Measurements from ENCODE around the gene LCAT.
"Not testable (repeated sequence)": the region's sequence is repeated elsewhere in the genome, so short reads cannot be mapped to it uniquely, and the experiment has no call there.

LCAT gene

DNA sequence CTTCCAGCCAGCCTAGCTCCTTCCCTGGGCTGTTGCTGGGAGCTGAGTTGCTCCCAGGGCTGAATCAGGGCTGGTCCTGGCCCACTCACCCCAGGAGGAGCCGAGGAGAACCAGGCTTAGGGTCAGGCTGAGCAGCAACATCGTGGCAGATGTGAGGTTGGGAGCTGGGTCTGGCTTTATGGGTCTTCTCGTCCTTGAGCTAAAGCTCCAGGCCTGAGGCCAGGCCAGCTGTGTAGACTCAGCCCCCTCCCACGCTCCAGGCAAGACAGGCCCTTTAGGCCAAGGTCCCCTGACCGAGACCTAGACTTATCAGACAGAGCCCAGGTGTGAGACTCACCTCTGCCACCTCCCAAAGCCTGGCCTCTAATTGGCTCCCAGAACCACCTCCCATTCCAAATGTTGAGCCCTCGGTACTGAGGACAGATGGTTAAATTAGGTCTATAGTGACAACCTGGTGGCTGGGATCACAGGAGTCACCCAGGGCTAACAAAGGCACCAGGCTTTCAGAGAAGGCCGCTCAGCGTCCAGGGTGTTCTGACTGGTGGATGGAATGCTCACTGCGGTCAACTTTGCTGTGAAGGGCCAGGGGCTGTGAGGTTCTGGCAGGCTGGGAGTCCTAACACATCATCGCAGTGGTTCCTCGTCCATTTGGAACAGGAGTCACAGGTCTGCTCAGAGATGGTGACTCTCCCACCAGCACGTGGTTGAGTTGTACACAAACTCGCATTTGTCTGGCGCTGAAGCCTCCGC lies 12.0 kb downstream of the LCAT start, which contains the start of gene CTRL:
Gene CTRL, minus strand, starts transcription at position 151 of the 750 bp plus-strand sequence. Its CDS starts 10 bp downstream, at position 141.
- no peak for DNase-seq

DNA sequence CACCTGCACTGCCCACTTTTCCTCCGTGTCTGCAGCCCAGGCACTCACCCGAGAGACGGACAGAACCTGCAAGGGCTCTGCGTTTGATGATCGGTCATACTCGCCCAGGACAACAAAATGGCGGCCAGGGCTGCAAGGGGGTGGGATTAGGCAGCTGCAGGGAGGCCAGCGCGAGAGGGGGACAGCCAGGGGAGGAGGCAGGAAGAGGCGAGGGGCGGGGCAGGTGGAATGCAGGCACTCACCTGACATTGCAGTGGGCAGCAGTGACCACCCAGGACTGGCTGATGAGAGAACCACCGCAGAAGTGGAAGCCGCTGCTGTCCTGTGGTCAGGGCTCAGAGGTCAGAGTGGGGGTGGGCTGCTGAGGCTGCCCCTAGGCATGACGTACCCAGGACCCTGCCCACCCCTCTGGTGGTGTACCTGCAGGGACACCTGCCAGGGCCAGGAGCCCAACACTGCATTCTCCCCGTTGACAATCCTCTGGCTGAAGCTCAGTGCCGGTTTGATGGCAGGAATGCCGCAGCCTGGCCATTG lies 13.2 kb downstream of the LCAT start:
- no peak for DNase-seq

DNA sequence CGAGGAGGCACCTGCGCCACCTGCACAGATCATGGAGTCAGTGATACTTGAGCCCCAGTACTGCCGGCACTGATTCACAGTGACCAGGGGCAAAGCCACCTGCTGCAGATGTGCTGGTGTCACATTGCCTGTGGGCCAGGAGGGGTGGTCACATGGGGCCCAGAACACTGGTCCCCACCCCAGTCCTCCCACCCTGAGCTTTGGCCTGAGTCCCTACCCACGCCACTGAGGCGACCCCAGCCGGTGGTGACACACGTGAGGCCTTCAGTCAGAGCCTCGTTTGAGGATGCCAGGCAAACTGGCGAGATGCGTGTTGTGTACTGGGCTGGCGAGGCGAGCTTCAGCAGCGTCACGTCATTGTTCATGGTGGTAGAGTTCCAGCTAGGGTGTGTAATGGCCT lies 13.7 kb downstream of the LCAT start:
- no peak for DNase-seq

DNA sequence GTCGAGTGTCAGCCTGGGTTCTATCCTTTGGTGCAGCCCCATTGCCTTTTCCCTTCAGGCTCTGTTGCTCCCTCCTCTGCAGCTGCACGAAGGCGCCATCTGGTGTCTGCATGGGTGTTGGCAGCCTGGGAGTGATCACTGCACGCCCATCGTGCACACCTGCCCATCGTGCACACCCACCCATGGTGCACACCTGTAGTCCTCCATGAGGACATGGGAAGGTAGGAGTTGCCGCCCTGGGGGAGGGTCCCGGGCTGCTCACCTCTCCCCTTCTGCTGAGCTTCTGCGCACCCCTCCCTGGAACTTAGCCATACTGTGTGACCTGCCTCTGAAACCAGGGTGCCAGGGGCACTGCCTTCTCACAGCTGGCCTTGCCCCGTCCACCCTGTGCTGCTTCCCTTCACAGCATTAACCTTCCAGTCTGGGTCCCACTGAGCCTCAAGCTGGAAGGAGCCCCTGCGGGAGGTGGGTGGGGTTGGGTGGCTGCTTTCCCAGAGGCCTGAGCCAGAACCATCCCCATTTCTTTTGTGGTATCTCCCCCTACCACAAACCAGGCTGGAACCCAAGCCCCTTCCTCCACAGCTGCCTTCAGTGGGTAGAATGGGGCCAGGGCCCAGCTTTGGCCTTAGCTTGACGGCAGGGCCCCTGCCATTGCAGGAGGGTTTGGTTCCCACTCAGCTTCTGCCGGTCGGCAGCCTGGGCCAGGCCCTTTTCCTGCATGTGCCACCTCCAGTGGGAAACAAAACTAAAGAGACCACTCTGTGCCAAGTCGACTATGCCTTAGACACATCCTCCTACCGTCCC lies 15.2 kb downstream of the LCAT start:
- peak; percentile 71 for DNase-seq

DNA sequence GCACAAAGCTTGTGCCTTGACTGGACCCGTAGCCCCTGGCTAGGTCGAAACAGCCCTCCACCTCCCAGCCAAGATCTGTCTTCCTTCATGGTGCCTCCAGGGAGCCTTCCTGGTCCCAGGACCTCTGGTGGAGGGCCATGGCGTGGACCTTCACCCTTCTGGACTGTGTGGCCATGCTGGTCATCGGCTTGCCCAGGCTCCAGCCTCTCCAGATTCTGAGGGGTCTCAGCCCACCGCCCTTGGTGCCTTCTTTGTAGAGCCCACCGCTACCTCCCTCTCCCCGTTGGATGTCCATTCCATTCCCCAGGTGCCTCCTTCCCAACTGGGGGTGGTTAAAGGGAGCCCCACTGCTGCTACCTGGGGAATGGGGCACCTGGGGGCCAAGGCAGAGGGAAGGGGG lies 15.8 kb downstream of the LCAT start:
- no peak for DNase-seq

DNA sequence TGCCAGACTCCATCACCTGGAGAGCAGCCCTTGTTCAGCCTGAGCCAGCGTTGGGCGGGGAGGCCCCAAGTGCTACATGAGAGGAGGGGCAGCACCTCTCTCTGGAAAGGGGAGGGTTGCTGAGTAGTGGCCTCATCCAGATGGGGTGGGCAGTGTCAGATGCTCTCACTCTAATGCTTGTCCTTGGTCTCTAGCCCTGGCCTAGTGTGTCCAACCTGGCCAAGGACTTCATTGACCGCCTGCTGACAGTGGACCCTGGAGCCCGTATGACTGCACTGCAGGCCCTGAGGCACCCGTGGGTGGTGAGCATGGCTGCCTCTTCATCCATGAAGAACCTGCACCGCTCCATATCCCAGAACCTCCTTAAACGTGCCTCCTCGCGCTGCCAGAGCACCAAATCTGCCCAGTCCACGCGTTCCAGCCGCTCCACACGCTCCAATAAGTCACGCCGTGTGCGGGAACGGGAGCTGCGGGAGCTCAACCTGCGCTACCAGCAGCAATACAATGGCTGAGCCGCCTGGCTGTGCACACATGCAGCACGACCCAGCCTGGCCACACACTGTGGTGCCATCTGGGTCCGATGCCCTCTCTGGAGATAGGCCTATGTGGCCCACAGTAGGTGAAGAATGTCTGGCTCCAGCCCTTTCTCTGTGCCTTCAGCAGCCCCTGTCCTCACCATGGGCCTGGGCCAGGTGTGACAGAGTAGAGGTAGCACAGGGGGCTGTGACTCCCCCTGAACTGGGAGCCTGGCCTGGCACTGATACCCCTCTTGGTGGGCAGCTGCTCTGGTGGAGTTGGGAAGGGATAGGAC lies 16.6 kb downstream of the LCAT start:
- DNase-seq: no peak

DNA sequence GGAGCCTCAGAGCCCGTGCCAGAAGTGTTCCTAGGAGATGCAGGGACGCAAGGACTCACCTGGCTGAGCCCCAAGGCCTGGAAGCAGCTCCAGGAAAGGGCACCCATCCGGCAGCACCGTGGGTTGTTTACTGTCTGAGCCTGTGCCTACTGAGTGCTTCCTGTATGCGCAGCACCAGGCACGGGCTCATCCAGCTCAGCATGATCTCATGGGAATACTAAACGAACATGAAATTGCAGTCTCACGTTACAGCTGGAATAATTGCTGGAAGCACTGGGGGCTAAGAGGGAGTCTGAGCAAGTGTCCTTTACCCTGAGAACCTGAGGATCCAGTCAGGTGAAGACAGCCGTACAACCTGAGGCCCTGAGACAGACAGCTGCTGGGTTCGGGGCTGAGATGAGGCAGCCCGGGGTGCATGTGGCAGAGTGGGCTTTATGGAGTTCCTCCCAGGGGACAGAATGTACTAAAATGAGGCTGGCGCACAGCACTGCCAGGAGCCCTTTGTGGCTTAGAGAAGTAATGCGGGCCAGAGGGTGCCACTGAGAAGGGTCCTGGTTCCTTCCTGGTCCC lies 17.7 kb downstream of the LCAT start:
- peak; percentile 27 for DNase-seq

DNA sequence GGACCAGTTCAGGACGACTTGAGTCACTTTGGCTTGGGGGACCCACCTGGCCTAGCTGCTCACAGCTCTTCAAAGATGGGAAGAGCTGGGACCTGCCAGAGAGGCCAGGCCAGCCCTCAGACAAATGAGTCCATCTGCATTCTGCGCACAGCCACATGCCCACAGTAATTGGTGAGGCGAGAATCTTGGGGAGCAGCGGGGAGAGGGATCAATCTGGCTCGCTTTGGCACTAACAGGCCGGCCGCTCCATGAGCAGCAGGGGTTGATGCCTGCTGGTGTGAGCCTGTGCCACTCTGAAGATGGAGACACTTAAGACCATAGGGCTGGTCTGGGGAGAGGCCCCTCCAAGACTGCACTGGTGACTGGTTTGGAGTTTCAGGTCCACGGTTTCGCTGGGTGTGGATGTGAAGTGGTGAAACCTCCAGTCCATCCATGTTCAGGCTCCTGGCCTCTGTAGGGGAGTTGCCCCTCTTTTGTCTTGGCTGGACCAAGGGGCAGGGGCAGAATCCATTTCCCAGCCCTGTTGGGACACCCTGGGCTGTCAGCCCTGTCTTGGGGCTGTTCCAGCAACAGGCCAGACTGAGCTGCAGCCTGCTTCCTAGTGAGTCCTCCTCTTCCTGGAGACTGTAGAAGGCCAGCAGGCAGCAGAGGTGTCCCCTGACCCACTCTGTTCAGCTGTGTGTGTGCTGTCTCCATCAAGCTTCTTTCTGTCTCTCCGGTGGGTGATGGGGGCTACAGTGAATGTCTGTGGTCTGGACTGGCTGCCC lies 19.6 kb downstream of the LCAT start:
- DNase-seq: no peak

DNA sequence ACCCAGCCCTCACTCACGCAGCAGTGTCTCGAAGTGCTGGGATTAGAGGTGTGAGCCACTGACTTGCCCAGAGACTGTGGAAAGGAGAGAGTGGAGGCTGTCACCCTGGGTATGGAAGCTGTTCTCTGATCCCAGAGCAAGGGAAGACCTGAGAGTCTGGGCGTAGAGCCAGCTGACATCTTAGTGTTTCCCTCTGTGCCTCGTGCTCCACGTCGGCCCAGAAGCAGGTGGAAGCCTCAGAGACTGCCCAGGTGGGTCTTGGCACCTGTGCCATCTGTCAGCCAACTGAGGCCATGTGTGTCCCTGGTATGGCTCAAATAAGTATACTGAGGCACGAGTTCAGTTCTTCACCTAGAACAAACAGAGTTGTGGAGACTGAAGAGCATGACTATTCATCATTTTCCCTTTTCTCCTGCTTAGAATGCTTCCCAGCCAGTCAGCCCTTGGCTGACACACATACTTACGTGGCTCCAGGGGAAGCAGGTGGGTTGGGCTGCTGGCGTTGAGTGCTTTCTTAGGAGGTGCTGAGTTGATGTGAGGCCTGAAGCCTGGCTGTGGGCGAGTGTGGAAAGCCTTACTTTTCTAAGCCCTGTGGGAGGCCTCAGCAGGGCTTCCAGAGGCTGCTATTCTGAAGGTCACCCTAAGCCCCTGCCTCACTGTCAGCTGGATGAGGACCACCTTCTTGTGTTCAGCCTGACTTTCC lies 20.4 kb downstream of the LCAT start:
- no peak for DNase-seq

DNA sequence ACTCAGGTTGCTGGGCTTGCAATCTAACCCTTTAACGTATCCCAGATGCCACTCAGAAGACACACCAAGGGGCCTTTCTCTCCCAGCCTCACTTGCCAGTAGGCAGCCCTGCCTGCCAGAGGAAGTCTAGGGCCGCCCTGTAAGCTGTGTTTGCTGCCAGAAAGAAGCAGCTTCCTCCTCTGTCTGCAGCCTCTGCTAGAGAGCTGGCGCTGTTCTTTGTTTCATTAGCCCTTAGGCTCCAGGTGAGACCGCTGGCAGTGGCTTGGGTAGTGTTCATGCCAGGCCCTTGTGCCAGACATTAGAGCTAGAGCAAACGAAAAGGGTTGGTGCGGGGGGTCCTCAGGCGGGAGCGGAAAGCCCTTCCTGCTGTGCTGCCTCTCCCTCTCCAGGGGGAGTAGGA lies 21.2 kb downstream of the LCAT start:
- no peak for DNase-seq

DNA sequence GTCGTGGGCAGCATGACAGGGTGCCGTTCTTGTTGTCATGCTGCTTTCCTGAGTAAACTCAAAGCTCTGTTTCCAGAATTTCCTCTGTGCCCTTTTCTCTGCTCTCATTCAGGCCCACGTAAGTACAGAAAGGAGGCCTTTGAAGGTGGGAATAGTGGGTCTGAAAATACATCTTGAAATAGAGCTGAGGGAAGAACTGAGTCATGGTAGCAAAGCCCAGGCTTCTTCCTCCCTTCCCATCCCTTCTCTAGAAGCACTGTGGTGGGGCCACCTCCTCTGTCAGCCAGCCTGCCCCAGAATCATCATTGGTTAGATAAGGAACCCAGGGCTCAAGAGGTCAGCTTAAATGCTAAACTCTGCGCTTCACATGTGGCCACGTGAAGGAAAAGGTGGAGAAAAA lies 21.7 kb downstream of the LCAT start:
- no peak for DNase-seq

DNA sequence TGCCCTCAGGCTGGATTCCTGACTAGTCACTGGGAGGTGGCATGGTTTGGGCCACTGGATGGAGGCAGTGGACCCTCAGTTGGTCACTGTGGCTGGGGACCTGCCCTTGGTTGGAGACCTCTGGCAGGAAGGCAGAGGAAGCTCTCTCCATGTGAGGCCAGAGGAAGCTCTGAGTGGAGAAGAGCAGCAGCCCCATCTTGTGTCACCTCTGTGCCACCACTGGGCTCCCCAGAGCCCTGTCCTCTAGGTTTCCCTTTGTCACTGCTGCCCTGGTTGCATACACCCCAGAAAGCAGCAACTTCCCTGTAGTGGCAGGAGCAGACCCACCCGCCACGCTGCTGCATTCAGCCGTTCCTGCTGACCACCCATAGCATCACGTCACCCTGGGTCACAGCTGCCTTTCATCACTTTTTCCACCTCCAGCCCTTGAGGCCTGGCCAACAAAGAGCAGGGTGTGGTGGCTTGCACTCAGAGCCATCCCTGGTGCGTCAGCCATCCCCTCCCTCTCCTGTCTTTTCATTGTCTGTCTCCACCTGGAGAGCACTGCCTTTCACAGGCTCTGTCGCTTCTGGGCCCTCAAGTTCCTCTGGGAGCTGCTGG lies 24.2 kb downstream of the LCAT start:
- no peak for DNase-seq

DNA sequence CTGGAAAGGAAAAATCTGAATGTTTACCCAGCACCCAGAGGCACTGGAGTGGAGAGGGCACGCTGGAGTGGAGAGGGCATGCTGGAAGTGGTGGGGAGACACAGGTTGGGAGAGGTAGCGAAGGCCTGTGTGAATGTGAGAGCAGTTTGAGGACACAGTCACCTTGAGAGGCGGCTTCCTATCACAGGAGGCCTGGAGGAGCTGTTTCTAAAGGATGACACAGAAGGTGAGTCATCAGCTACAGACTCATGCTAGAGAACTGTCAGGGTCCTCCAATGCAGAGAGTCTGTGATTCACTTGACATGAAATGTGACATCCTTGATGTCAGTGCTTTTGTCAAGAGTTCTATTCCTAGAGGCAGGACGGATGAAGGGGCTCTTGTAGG lies 26.1 kb downstream of the LCAT start:
- no peak for DNase-seq

DNA sequence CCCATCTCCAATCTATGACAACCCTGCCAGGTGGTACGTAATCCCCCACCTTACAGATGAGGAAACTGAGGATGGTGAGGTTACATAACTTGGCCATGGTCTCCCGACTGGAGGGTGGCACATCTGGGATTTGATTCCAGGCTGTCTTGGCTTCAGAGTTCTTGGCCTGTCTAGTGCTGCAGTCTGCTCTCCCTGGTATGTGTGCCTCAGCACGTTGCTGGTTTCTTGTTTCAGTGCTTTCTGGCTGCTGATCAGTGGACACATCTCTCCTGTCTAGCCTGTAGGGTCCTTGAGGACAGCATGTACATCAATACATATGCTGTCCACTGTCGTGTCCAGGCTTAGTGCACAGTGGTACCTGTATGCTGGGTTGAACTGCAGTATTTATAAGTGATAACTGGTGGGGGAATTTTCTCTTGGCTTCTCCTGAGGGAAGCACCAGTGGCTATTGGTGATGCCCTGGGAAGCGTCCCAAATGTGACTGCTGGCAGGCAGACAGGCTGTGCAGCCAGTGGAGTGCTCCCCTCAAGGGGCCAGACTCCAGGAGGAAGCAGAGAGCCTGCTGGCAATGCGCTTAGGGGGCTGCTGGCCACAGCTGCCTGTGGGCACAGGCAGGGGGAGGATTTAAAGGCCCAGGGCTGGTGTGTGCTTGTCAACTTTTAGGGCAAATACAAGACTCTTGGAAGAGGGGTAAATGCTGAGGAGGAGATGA lies 26.6 kb downstream of the LCAT start:
- peak; percentile 65 for DNase-seq

DNA sequence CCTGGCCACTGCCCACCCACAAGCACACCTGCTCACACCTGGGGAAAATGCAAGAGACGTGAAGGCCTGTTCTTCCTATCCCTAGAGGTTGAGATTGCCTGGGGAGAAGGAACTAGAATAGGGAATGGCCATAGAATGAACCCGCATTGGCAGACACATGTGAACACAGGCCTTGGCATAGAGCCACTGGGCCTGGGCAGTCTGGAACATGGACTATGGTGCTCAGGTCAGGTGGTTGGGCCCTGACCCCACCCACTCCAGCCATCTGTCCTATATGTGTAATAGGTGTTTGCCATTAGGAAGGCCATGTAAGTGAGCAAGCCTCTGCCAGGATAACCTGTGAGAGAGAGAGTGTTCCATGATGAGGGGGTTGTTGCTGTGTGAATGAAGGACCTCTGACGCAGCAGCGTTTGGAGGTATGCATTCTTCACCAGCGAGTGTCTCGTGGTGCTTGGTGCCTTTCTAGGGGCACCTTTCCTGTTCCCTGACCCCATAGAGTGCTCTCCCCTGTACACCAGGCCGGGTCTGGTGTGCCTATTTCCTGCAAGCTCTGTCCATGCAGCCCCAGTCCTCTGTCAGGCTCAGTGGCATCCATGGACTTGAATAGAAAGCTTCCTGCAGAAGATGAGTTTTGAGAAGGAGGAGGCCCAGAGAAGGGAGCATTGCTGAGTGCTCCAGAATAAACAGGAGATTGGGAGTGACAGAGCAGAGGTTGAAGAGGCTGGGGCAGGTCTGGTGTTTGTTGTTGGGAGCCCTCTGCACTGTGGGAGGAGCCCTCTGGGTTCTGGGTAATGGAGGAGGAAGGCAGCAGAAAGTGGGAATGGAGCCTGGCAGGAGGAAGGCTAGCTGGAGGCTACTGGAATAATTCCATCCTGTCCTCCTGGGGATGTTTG lies 27.8 kb downstream of the LCAT start:
- DNase-seq: no peak

DNA sequence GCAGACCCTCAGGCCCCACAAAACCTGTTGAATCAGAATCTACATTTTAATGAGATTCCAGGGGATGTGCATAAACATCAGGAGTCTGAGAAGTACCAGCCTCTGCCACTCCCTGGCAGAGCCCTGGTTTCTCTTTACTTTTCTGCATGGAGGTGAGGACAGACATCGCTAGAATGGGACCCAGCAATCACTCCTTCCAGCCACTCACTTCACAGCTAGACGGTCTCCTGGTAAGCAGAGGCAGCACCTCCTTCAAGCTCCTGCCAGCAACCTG lies 28.5 kb downstream of the LCAT start:
- not testable (repeated sequence) for DNase-seq

DNA sequence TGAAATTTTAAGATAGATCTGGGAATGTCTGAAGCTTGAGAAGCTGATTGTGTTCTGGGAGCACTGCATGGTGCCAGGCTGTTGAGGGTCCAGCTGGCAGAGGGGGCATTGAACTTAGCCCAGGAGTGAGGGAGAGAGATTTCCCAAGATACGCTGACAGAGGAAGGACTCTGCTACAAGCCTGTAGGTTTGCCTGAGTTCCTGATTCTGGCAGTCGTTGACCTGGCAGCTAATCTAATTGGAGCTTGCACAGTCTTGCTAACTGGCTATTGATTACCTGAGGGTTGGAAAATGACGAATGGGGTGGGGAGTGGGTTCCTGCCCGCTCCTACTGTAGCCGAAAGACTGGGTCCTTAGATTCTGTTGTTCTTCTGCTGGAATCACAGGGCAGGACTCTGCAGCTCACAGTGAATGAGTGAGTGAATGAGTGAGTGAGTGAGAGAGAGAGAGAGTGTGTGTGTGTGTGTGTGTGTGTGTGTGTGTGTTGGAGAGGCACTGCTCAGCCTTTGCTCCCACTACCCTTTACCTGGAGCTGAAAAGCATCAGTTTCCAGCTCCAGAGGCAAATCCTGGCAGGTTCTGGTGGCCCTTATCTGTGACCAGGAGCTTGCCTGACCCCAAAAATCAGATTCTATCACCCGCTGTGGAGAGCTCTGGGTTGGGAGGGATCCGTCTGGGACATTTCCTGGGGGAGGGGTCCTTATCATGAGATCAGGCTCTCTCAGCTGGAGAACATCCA lies 29.0 kb downstream of the LCAT start:
- DNase-seq: no peak

DNA sequence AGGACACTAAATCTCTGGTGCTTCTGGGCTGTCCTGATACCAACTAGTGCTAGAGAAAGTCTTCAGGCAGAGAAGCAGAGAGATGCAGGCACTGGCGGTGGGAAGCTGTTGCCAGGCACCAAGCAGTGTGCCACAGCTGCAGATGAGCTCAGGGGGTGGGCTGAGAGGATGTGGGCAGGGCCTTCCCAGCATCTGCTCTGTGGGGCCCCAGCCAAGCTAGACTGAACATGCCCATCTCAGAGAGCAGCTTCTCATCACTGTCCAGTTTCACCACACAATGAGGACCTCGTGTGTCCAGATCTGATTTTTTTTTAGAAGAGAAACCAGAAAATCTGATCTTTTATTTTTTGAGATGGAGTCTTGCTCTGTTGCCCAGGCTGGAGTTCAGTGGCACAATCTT lies 33.8 kb downstream of the LCAT start:
- peak; percentile 87 for DNase-seq

Measured in midbrain (tissue), 1 donor.